Astrocyte of the spinal cord (primary cell): ENCODE results near the gene SHC4.

Experiments
- DNase-seq: peaks from one replicate; pipeline ENCODE4 v3.0.0; 2011; ENCODE audit warnings: low read depth, low spot score
- H3K4me3 ChIP-seq: 2 replicates; pipeline ENCODE4 v1.5.1; 2011; ENCODE audit warnings: low read depth, mild to moderate bottlenecking, low read length, moderate library complexity
- in situ Hi-C: cut with HindIII; loops from 2 replicates; pipeline ENCODE4 v1.10.0; 2017; ENCODE audit warnings: low sequenced_read_pairs
- TF ChIP-seq, protein P1 (sequence below): IDR thresholded peaks from 2 replicates; pipeline ENCODE4 v1.5.1; 2012; ENCODE audit warnings: low read depth, mild to moderate bottlenecking, low read length, inconsistent platforms

The SHC4 gene

DNA sequence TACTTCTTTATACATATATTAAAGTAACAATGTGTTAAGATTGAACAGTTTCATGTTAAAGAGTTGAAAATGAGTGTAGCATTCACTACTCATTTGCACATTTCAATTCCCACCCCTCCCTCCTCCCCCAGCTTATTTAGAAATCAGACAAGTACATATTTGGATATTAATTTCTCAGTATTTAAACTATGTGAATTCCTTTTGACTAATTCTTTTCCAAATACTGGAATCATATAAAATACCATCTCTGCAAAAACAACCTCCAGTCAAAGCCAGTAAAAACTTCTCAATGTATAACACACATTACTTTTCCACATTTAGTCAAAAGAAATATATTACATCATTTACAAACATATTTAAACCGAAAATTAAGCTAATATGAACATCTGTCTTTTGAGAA, 25.5 kb upstream of the SHC4 start:
- TF ChIP-seq, protein P1, sequence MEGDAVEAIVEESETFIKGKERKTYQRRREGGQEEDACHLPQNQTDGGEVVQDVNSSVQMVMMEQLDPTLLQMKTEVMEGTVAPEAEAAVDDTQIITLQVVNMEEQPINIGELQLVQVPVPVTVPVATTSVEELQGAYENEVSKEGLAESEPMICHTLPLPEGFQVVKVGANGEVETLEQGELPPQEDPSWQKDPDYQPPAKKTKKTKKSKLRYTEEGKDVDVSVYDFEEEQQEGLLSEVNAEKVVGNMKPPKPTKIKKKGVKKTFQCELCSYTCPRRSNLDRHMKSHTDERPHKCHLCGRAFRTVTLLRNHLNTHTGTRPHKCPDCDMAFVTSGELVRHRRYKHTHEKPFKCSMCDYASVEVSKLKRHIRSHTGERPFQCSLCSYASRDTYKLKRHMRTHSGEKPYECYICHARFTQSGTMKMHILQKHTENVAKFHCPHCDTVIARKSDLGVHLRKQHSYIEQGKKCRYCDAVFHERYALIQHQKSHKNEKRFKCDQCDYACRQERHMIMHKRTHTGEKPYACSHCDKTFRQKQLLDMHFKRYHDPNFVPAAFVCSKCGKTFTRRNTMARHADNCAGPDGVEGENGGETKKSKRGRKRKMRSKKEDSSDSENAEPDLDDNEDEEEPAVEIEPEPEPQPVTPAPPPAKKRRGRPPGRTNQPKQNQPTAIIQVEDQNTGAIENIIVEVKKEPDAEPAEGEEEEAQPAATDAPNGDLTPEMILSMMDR: no peak
- no peak overlapping the region for H3K4me3 ChIP-seq
- in situ Hi-C loops: no loop called here
- DNase-seq: no peak

DNA sequence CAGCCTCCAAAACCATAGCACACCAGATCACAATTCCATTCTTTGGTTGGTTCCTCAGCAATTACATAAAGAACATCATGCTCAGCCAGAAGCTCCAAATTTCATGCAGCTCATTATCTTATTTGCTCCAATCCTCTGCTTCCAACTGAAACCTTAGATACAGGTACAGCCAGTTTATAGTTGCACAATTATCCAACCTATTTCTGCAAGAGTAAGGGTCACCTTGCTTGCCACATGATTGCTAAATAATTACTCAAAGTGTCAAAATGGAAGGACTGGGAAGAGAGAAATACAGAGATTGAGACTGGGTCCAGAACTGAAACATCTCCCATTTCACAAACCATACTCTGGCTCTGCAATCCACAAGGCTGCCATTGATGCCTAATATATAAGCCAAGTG, 23.4 kb upstream of the SHC4 start:
- no peak for DNase-seq
- H3K4me3 ChIP-seq: no peak overlapping the region
- TF ChIP-seq, protein P1: no peak
- in situ Hi-C loops: no loop called here

DNA sequence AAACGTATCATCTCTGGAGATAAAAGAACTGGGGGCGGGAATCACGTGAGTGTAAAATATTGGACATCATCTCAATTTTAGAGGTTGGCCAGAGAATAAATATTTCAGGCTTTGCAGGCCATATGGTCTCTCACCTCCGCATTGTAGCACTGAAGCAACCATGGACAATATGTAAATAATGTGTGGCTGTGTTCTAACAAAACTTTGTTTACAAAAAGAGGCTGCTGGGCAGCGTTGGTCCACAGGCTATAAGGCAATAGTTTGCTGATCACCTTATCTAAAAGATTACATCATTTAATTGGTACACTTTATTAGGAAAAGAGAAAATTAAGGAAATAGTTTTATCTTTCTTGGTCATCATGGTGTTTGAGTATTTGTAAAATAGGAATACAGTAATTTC, 22.5 kb upstream of the SHC4 start:
- in situ Hi-C loops: no loop called here

DNA sequence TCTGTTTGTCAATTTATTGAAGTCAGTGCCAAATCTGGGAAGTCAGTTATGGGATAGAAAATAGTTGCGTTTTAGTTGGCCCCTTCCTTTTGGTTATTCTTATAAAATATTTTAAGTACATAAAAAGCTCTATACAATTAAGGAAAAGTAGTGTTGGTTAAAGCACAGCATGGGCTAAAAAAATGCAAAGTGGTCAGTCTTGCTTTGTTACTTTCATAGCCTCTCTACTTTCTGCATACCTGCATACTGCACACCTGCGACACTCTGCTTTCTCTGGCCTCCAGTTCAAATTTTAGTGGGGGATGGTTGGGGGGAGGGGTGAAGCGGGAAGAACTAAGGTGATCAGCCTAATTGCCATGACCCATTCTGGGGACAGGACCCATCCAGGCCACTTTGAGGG, 21.8 kb upstream of the SHC4 start:
- DNase-seq: no peak
- H3K4me3 ChIP-seq: no peak overlapping the region
- in situ Hi-C loops: no loop called here
- TF ChIP-seq, protein P1: no peak

More for the DNA sequence above, 22.5 kb upstream of the SHC4 start:
- TF ChIP-seq, protein P1: no peak
- DNase-seq: no peak
- H3K4me3 ChIP-seq: no peak overlapping the region

GRCh38 chr15:48984811-48985352, 21.2 kb upstream of the SHC4 start:
- TF ChIP-seq, protein P1: no peak
- DNase-seq: peak; percentile 35
- H3K4me3 ChIP-seq: no peak overlapping the region
- in situ Hi-C loops: no loop called here

DNA sequence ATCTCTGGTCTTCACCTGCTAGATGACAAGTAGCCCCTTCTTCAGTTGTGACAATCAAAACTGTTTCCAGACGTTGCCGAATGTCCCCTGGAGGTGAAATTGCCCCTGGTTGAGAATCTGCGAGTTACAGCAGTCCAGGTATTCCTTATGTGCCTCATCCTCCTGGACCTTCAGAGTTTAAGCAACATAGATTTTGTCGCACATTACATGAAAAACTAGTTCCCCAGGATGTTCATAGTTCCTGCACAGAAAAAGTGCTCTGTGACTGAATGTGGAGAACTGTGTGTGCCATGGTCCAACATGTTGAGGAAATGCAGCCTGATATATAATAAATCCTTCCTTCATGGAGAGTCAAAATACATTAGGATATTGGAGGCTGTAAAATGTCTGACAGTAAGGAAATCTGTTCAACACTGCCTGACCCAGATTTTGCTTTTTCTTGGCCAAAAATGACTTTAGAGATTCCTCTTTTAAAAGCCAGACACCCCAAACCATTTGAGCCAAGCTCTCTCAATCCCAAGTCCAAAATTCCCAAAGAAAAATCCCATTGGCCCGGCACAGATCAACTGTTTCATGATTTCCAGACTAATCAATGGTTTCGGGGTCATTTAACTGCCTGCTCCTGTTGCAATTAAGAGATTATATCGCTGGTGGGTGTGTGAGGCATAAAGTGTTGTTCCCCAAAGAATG, 20.4 kb upstream of the SHC4 start:
- in situ Hi-C loops: no loop called here
- DNase-seq: no peak
- no peak overlapping the region for H3K4me3 ChIP-seq
- TF ChIP-seq, protein P1: no peak
